HepG2 (cell line): ENCODE results near the gene TOM1L1. TPM values are rescaled to one million over a fixed set of nuclear protein-coding genes. Genes with fewer than 3 reads are reported as not detected.

Source experiments
- CENPBD1 ChIP-seq: sonication (generic); formaldehyde crosslinking; IDR thresholded peaks from 2 replicates; pipeline ENCODE4 v1.8.0; 2022; ENCODE audit warnings: missing genetic modification reagents, low read depth, mild to moderate bottlenecking, borderline replicate concordance
- GTF3A ChIP-seq: sonication (generic); formaldehyde crosslinking; conservative IDR thresholded peaks from 2 replicates; pipeline ENCODE4 v1.4.0; 2020; ENCODE audit warnings: mild to moderate bottlenecking, missing genetic modification reagents
- HHEX ChIP-seq: IDR thresholded peaks from 2 replicates; pipeline ENCODE4 v1.6.1; 2016; ENCODE audit warnings: control low read depth
- HOMEZ ChIP-seq: IDR thresholded peaks from 2 replicates; pipeline ENCODE4 v1.6.1; 2016; ENCODE audit warnings: low read depth
- NCOA5 ChIP-seq: sonication (generic); formaldehyde crosslinking; IDR thresholded peaks from 2 replicates; pipeline ENCODE4 v1.4.0; 2020; ENCODE audit warnings: missing genetic modification reagents
- NFE2 ChIP-seq: sonication (generic); formaldehyde crosslinking; IDR thresholded peaks from 2 replicates; pipeline ENCODE4 v1.4.0; 2020; ENCODE audit warnings: missing genetic modification reagents
- ONECUT2 ChIP-seq: sonication (generic); formaldehyde crosslinking; IDR thresholded peaks from 2 replicates; pipeline ENCODE4 v1.4.0; 2020; ENCODE audit warnings: missing genetic modification reagents
- TCF7 ChIP-seq: sonication (generic); IDR thresholded peaks from 2 replicates; pipeline ENCODE4 v1.6.1; 2016; ENCODE audit warnings: antibody characterized with exemption, low read depth
- TFDP1 ChIP-seq: IDR thresholded peaks from 2 replicates; pipeline ENCODE4 v1.6.1; 2016; ENCODE audit warnings: missing compliant biosample characterization, missing genetic modification reagents, borderline replicate concordance
- TGIF2 ChIP-seq: IDR thresholded peaks from 2 replicates; pipeline ENCODE4 v1.6.1; 2016; ENCODE audit warnings: control low read depth, missing compliant biosample characterization
- ZBED4 ChIP-seq: sonication (generic); formaldehyde crosslinking; IDR thresholded peaks from 2 replicates; pipeline ENCODE4 v1.4.0; 2020; ENCODE audit warnings: missing genetic modification reagents, borderline replicate concordance
- ZFP1 ChIP-seq: IDR thresholded peaks from 2 replicates; pipeline ENCODE4 v1.6.1; 2016
- ZNF430 ChIP-seq: sonication (generic); formaldehyde crosslinking; IDR thresholded peaks from 2 replicates; pipeline ENCODE4 v1.9.0; 2021; ENCODE audit warnings: mild to moderate bottlenecking, missing genetic modification reagents
- ZNF564 ChIP-seq: sonication (generic); formaldehyde crosslinking; IDR thresholded peaks from 2 replicates; pipeline ENCODE4 v1.8.1; 2023; ENCODE audit warnings: mild to moderate bottlenecking, missing genetic modification reagents
- ZNF646 ChIP-seq: sonication (generic); formaldehyde crosslinking; IDR thresholded peaks from 2 replicates; pipeline ENCODE4 v1.9.0; 2021; ENCODE audit warnings: mild to moderate bottlenecking, missing genetic modification reagents
- ZNF768 ChIP-seq: sonication (generic); formaldehyde crosslinking; IDR thresholded peaks from 2 replicates; pipeline ENCODE4 v1.4.0; 2020; ENCODE audit warnings: missing genetic modification reagents
- ZNF891 ChIP-seq: sonication (generic); formaldehyde crosslinking; IDR thresholded peaks from 2 replicates; pipeline ENCODE4 v1.5.0; 2020; ENCODE audit warnings: mild to moderate bottlenecking, missing genetic modification reagents
- polyA plus RNA-seq, 8 experiments: library from polyadenylated mRNA; depleted of rRNA in 3 of 8; stranded (reverse) in 7 of 8; unstranded in 1 of 8; fragments of >200 nt; fragmentation: Illumina TruSeq in 4 of 8; extraction: Trizol in 4 of 8; gene quantifications; 2 replicates each; pipeline versions ENCODE4 v1.2.1 to v1.2.3, GENCODE V29; 2011 to 2016; ENCODE audit warnings: low read depth in 4 of 8, missing spikeins in 1 of 8, mixed read lengths in 1 of 8; ENCODE audit not compliant: insufficient read depth in 1 of 8
- total RNA-seq, 5 experiments: library from RNA; depleted of rRNA; stranded (reverse); fragments of >200 nt; fragmentation: Illumina TruSeq; extraction: Trizol; gene quantifications; 2 replicates each; pipeline ENCODE4 v1.2.3, GENCODE V29; 2016; ENCODE audit warnings: low read depth in 1 of 5

TOM1L1 gene
- total and polyA plus RNA-seq, 2 of the 13 experiments (the other 11 are each of a cell fraction or from before 2014, with no cell fraction given) = 45.3 to 51.3 TPM

GRCh38 chr17:54900457-54901229 lies at the start of gene TOM1L1 (continued):
- no peak for TF ChIP-seq ZBED4 (CRISPR knock-in tag)
- TF ChIP-seq ZNF564 (CRISPR knock-in tag) = no peak
- TF ChIP-seq NFE2 (CRISPR knock-in tag) = no peak
- peak; percentile 73; the same call in 1 of the 2 replicates for TF ChIP-seq HOMEZ (CRISPR knock-in tag)
- TF ChIP-seq ZFP1 (CRISPR knock-in tag) = no peak
- TF ChIP-seq ZNF430 = no peak
- TF ChIP-seq ONECUT2 (CRISPR knock-in tag) = no peak
- TF ChIP-seq CENPBD1 (CRISPR knock-in tag) = no peak
- TF ChIP-seq ZNF768 (CRISPR knock-in tag) = peak; percentile 77; the same call in 1 of the 2 replicates
- no peak for TF ChIP-seq ZNF646
- TF ChIP-seq GTF3A (CRISPR knock-in tag) = no peak
- peak; percentile 91; the same call in 1 of the 2 replicates for TF ChIP-seq ZNF891 (CRISPR knock-in tag)
- TF ChIP-seq TCF7 = no peak
- no peak for TF ChIP-seq NCOA5
- no peak for TF ChIP-seq TGIF2 (CRISPR knock-in tag)
- TF ChIP-seq TFDP1 (CRISPR knock-in tag) = peak; percentile 86
- no peak for TF ChIP-seq HHEX (CRISPR knock-in tag)
